ENCODE measurements around the gene ZNF678.

Gene ZNF678

GRCh38 chr1:227561241-227561907, 2.0 kb upstream of the ZNF678 start:
- H3K27ac ChIP-seq, result no peak overlapping the region
- H3K9ac ChIP-seq, result no peak overlapping the region
- H3K4me1 ChIP-seq, result peaks cover 20% of the 10 kb centered on the region
- H3K4me3 ChIP-seq, result no peak overlapping the region
- H3K27me3 ChIP-seq, result no peaks in the 10 kb centered on the region
- peaks cover 54% of the 10 kb centered on the region for H3K9me3 ChIP-seq
- H3K36me3 ChIP-seq, result peaks cover 12% of the 10 kb centered on the region
- no peaks in the 10 kb centered on the region for H4K20me1 ChIP-seq
- H3K4me2 ChIP-seq, result no peak overlapping the region
- no peak for TF ChIP-seq Cebpa-rat (IDR thresholded peaks at IDR 0.05)

- Histone ChIP-seq H3K4me1 (peaks cover 20% of the 10 kb centered on the region), H3K4me3 (no peak overlapping the region), H3K27me3 (no peaks in the 10 kb centered on the region), H3K36me3 (peaks cover 17% of the 10 kb centered on the region), H3K9me3 (peaks cover 58% of the 10 kb centered on the region), H3K27ac (no peak overlapping the region), H4K20me1 (no peaks in the 10 kb centered on the region), H3K4me2 (no peak overlapping the region), H3K9ac (no peak overlapping the region)
- no peak for TF ChIP-seq Cebpa-rat (IDR thresholded peaks at IDR 0.05)
Observed at GRCh38 chr1:227562037-227562436, 1.3 kb upstream of the ZNF678 start.

DNA sequence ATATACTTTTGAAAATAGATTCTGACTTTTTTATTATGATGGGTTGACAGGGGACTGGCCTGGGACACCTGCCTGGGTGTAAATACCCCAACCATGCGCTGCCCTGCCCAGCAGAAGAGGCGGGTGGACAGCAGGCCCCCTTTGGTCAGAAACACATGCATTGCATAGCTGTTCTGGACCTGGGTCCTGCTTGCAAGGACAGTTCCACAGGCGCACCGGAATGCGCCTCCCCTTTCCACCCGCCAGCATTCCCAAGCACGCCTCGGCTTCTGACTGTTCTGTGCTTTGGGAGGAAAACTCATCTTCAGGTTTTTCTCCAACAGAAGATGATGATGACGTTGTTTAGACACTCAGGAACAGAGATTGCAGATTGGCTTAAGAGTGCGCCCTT, 428 bp upstream of the ZNF678 start:
- Histone ChIP-seq H3K4me2 (peak overlapping the region; percentile 79; the same call in 1 of the 2 replicates), H3K27ac (no peak overlapping the region), H3K9me3 (peaks cover 66% of the 10 kb centered on the region), H3K4me1 (peaks cover 20% of the 10 kb centered on the region), H3K4me3 (peak overlapping the region; percentile 85), H3K9ac (no peak overlapping the region), H3K36me3 (peaks cover 24% of the 10 kb centered on the region), H3K27me3 (no peaks in the 10 kb centered on the region), H4K20me1 (no peaks in the 10 kb centered on the region)
- TF ChIP-seq Cebpa-rat (IDR thresholded peaks at IDR 0.05), result no peak

DNA sequence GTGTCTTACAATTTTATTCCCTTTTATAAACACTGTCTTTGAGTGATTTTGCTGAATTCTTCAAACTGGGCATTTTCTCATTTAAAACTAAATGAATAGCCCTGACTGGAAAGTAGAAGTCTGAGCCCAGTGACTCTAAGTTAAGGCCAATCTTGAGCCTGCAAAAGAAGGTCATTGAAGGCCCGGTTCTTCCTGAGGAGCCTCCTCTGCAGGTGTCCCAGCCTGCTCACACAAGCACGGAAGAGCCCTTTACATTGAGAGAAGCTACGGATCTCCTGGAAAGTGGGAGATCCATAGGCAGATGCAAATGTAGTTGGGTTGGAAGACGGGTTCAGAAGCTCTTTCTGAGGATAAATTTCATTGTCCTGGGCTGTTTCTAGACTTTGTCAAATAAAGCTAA, 3.9 kb downstream of the ZNF678 start:
- no peaks in the 10 kb centered on the region for H3K27me3 ChIP-seq
- TF ChIP-seq Cebpa-rat (IDR thresholded peaks at IDR 0.05), result no peak
- peaks cover 15% of the 10 kb centered on the region for H3K4me1 ChIP-seq
- H4K20me1 ChIP-seq, result peaks cover 7% of the 10 kb centered on the region; the same call in 1 of the 2 replicates
- no peak overlapping the region for H3K27ac ChIP-seq
- H3K4me2 ChIP-seq, result no peak overlapping the region
- peaks cover 58% of the 10 kb centered on the region for H3K36me3 ChIP-seq
- no peak overlapping the region for H3K4me3 ChIP-seq
- peaks cover 68% of the 10 kb centered on the region for H3K9me3 ChIP-seq
- H3K9ac ChIP-seq, result no peak overlapping the region

- no peak overlapping the region for H3K9ac ChIP-seq
- H3K4me2 ChIP-seq, result no peak overlapping the region
Observed at GRCh38 chr1:227568593-227568992, 5.2 kb downstream of the ZNF678 start.

GRCh38 chr1:227572752-227573151, 9.4 kb downstream of the ZNF678 start:
- Histone ChIP-seq H3K9me3 (peaks cover 99% of the 10 kb centered on the region), H3K4me3 (no peak overlapping the region), H3K4me1 (no peaks in the 10 kb centered on the region), H3K4me2 (no peak overlapping the region), H4K20me1 (peaks cover 7% of the 10 kb centered on the region; the same call in 1 of the 2 replicates), H3K27me3 (no peaks in the 10 kb centered on the region), H3K27ac (no peak overlapping the region), H3K36me3 (peaks cover 83% of the 10 kb centered on the region), H3K9ac (no peak overlapping the region)
- TF ChIP-seq Cebpa-rat (IDR thresholded peaks at IDR 0.05), result no peak

More at GRCh38 chr1:227568593-227568992, 5.2 kb downstream of the ZNF678 start:
- no peaks in the 10 kb centered on the region for H3K27me3 ChIP-seq
- no peak for TF ChIP-seq Cebpa-rat (IDR thresholded peaks at IDR 0.05)
- H3K27ac ChIP-seq, result no peak overlapping the region
- peaks cover 7% of the 10 kb centered on the region; the same call in 1 of the 2 replicates for H4K20me1 ChIP-seq
- peaks cover 70% of the 10 kb centered on the region for H3K36me3 ChIP-seq
- H3K9me3 ChIP-seq, result peaks cover 81% of the 10 kb centered on the region
- H3K4me3 ChIP-seq, result no peak overlapping the region
- peaks cover 9% of the 10 kb centered on the region for H3K4me1 ChIP-seq

DNA sequence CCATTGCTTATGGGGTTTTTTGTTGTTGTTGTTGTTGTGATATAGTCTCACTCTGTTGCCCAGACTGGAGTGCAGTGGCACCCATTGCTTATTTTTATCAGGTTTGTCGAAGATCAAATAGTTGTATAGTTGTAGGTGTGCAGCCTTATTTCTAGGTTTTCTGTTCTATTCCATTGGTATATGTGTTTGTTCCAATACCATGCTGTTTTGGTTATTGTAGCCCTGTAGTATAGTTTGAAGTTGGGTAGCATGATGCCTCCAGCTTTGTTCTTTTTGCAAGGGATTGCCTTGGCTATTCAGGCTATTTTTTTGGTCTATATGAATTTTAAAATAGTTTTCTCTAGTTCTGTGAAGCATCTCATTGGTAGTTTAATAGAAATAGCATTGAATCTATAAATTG, 11.6 kb downstream of the ZNF678 start:
- H3K27ac ChIP-seq, result no peak overlapping the region
- peaks cover 88% of the 10 kb centered on the region for H3K36me3 ChIP-seq
- H4K20me1 ChIP-seq, result no peaks in the 10 kb centered on the region; the same call in 1 of the 2 replicates
- peaks cover 99% of the 10 kb centered on the region for H3K9me3 ChIP-seq
- no peak overlapping the region for H3K4me3 ChIP-seq
- no peak for TF ChIP-seq Cebpa-rat (IDR thresholded peaks at IDR 0.05)
- no peak overlapping the region for H3K9ac ChIP-seq
- no peaks in the 10 kb centered on the region for H3K4me1 ChIP-seq
- H3K4me2 ChIP-seq, result no peak overlapping the region
- H3K27me3 ChIP-seq, result no peaks in the 10 kb centered on the region

GRCh38 chr1:227576189-227576588, 12.8 kb downstream of the ZNF678 start:
- peaks cover 97% of the 10 kb centered on the region for H3K9me3 ChIP-seq
- no peaks in the 10 kb centered on the region; the same call in 1 of the 2 replicates for H4K20me1 ChIP-seq
- no peak overlapping the region for H3K4me3 ChIP-seq
- H3K9ac ChIP-seq, result no peak overlapping the region
- H3K4me2 ChIP-seq, result no peak overlapping the region
- H3K27me3 ChIP-seq, result no peaks in the 10 kb centered on the region
- no peaks in the 10 kb centered on the region for H3K4me1 ChIP-seq
- peaks cover 85% of the 10 kb centered on the region for H3K36me3 ChIP-seq
- no peak for TF ChIP-seq Cebpa-rat (IDR thresholded peaks at IDR 0.05)
- H3K27ac ChIP-seq, result no peak overlapping the region

- Histone ChIP-seq H3K27me3 (no peaks in the 10 kb centered on the region), H3K4me1 (no peaks in the 10 kb centered on the region), H3K27ac (no peak overlapping the region), H4K20me1 (no peaks in the 10 kb centered on the region; the same call in 1 of the 2 replicates), H3K4me3 (no peak overlapping the region), H3K36me3 (peaks cover 85% of the 10 kb centered on the region), H3K9ac (no peak overlapping the region), H3K4me2 (no peak overlapping the region), H3K9me3 (peaks cover 97% of the 10 kb centered on the region)
- no peak for TF ChIP-seq Cebpa-rat (IDR thresholded peaks at IDR 0.05)
Observed at GRCh38 chr1:227577500-227577899, 14.1 kb downstream of the ZNF678 start.

GRCh38 chr1:227583354-227583753, 20.0 kb downstream of the ZNF678 start:
- no peak for TF ChIP-seq Cebpa-rat (IDR thresholded peaks at IDR 0.05)
- no peaks in the 10 kb centered on the region; the same call in 1 of the 2 replicates for H4K20me1 ChIP-seq
- peaks cover 88% of the 10 kb centered on the region for H3K36me3 ChIP-seq
- no peak overlapping the region for H3K27ac ChIP-seq
- no peak overlapping the region for H3K9ac ChIP-seq
- H3K4me1 ChIP-seq, result no peaks in the 10 kb centered on the region
- H3K4me3 ChIP-seq, result 0 out of 2 replicates have a peak overlapping the region, but pooled peaks have one; percentile 4
- H3K27me3 ChIP-seq, result no peaks in the 10 kb centered on the region
- H3K9me3 ChIP-seq, result peaks cover 96% of the 10 kb centered on the region
- H3K4me2 ChIP-seq, result no peak overlapping the region
